ENCODE results near the gene PAOX.

PAOX gene

GRCh38 chr10:133440633-133441285 lies 61.7 kb downstream of the PAOX start:
- no peak for DNase-seq

Data from hematopoietic multipotent progenitor cell treated with erythropoietin and hydrocortisone succinate and interleukin-3 and kit ligand, for 8 days (in vitro differentiated cells).